Adipocyte (in vitro differentiated cells): ENCODE measurements around the gene IRAK1BP1.

Experiments used
- DNase-seq: peaks from one replicate; pipeline ENCODE4 v3.0.0-alpha.2; 2015; ENCODE audit warnings: low read depth
- H3K27me3 ChIP-seq: replicated peaks from 2 replicates; pipeline ENCODE4 v1.7.0; 2013; ENCODE audit warnings: mild to moderate bottlenecking, low read length, moderate library complexity; ENCODE audit not compliant: control insufficient read depth, insufficient read depth
- H3K36me3 ChIP-seq: 2 replicates; pipeline ENCODE4 v1.7.0; 2013; ENCODE audit warnings: low read length, mild to moderate bottlenecking, moderate library complexity; ENCODE audit not compliant: control insufficient read depth, insufficient read depth, severe bottlenecking
- H3K4me1 ChIP-seq: 2 replicates; pipeline ENCODE4 v1.7.0; 2013; ENCODE audit warnings: mild to moderate bottlenecking, low read length, moderate library complexity; ENCODE audit not compliant: control insufficient read depth, insufficient read depth
- H3K4me3 ChIP-seq: 2 replicates; pipeline ENCODE4 v1.7.0; 2013; ENCODE audit warnings: mild to moderate bottlenecking, low read length, moderate library complexity
- H3K9ac ChIP-seq: 2 replicates; pipeline ENCODE4 v1.7.0; 2013; ENCODE audit warnings: mild to moderate bottlenecking, low read length, moderate library complexity
- H3K9me3 ChIP-seq: 2 replicates; pipeline ENCODE4 v1.7.0; 2013; ENCODE audit warnings: mild to moderate bottlenecking, low read length, moderate library complexity; ENCODE audit not compliant: control insufficient read depth

The IRAK1BP1 gene, protein sequence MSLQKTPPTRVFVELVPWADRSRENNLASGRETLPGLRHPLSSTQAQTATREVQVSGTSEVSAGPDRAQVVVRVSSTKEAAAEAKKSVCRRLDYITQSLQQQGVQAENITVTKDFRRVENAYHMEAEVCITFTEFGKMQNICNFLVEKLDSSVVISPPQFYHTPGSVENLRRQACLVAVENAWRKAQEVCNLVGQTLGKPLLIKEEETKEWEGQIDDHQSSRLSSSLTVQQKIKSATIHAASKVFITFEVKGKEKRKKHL

DNA sequence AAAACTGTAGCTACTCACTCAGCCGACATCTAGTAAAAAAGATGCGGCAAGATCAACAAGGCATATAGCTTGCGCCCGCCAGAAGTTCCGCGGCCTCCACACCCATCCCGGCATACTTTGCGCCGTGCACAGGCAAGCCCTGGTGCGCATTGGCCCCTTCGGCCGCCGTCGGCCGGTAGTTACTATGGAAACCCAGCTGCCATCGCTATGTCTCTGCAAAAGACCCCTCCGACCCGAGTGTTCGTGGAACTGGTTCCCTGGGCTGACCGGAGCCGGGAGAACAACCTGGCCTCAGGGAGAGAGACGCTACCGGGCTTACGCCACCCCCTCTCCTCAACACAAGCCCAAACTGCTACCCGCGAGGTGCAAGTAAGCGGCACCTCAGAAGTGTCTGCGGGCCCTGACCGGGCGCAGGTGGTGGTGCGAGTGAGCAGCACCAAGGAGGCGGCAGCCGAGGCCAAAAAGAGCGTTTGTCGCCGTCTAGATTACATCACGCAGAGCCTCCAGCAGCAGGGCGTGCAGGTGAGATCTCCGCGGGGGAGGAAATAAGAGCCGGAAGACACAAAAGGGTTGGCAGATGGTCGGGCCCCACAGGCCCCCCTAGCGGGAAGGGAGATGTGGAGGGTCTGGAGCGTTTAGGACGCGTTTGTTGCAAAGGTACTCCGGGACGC, at the start of gene IRAK1BP1:
Gene IRAK1BP1, plus strand, starts transcription at position 182 of the 671 bp plus-strand sequence. Its CDS starts 26 bp downstream, at position 208.
- H3K27me3 ChIP-seq = no peaks in the 10 kb centered on the region
- H3K9ac ChIP-seq = peak within 1 kb of the TSS; percentile 84
- H3K4me3 ChIP-seq = peak within 1 kb of the TSS; percentile 98
- H3K4me1 ChIP-seq = peaks cover 7% of the 10 kb centered on the region
- no peaks in the 10 kb centered on the region for H3K36me3 ChIP-seq
- H3K9me3 ChIP-seq = no peaks in the 10 kb centered on the region
- peak; percentile 85 for DNase-seq

DNA sequence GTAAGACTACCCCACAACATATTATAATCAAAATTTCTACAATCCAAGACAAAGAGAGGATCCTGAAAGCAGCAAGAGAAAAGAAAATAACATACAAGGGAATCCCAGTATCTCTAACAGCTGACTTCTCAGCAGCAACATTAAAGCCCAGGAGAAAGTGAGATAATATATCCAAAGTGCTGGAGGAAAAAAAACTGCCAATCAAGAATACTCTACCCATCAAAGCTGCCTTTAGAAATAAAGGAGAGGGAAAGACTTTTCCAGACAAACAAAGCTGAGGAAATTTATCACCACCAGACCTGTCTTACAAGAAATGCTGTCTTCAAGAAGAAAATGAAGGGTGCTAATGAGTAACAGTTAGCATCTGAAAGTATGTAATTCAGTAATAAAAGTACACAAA, 43.3 kb upstream of the IRAK1BP1 start:
- Histone ChIP-seq H3K4me1 (no peaks in the 10 kb centered on the region), H3K9me3 (peaks cover 13% of the 10 kb centered on the region), H3K27me3 (no peaks in the 10 kb centered on the region), H3K9ac (no peak overlapping the region), H3K36me3 (no peaks in the 10 kb centered on the region), H3K4me3 (no peak overlapping the region)
- DNase-seq = no peak

DNA sequence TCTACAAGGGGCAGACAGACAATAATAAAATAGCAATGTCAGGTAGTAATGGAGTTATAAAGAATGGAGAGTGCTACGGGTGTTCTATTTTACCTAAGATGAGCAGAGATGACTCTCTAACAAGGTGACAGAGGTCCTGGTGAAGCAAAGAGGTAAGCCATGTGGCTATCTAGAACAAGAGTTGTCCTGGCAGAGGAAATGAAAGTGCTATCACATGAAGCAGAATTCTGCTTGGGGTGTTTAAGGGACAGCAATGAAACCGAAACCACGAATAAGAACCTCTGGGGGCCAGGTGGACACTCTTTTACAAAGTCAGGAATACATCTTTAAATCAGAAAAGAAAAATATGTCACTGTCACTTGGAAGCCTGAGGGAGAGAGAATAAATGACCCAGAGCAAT, 37.9 kb upstream of the IRAK1BP1 start:
- no peak for DNase-seq
- H3K9me3 ChIP-seq = no peaks in the 10 kb centered on the region
- peaks cover 6% of the 10 kb centered on the region for H3K4me1 ChIP-seq
- no peaks in the 10 kb centered on the region for H3K27me3 ChIP-seq
- H3K4me3 ChIP-seq = no peak overlapping the region
- no peak overlapping the region for H3K9ac ChIP-seq
- H3K36me3 ChIP-seq = no peaks in the 10 kb centered on the region

DNA sequence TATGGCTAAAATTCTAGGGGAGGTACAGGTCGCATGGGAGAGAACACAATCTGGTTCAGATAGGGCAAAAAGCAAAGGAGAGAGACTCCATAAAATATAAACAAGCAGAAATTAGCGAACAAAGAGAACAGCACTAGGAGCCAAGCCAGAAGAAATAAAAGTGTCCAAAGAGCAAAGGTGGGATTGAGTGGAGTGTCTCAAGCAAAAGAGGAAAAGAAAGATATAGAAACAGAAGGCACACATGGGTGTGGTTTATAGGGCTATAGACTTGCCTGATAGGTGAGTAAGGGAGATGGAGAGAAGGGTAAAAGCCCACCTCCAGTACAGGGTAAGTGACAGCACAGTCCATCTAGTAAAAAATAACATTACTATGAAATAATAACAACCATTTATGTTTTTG, 36.5 kb upstream of the IRAK1BP1 start:
- no peaks in the 10 kb centered on the region for H3K9me3 ChIP-seq
- DNase-seq = no peak

DNA sequence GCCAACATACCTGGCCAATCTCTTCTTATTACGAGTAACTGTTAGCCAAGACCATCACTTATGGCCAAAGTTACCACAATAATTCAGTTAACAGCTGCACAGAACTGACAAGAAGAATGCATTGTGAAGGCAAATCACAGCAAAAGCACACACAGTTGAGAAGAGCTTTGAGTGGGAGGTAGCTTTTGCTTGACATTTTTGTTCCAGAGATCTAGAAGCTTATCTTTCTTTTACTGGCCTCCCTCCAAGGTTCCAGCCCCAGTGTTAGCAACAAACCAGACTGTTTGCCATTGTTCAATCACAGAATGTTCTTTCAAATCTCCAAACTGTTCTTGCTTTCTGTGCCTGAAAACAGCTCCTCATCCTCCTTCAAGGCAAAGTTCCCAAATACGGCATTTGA, 35.9 kb upstream of the IRAK1BP1 start:
- Histone ChIP-seq H3K36me3 (no peaks in the 10 kb centered on the region), H3K27me3 (no peaks in the 10 kb centered on the region), H3K9me3 (no peaks in the 10 kb centered on the region), H3K4me3 (no peak overlapping the region), H3K4me1 (peaks cover 6% of the 10 kb centered on the region), H3K9ac (no peak overlapping the region)
- peak; percentile 24 for DNase-seq

More for the DNA sequence above, 36.5 kb upstream of the IRAK1BP1 start:
- Histone ChIP-seq H3K36me3 (no peaks in the 10 kb centered on the region), H3K4me3 (no peak overlapping the region), H3K9ac (no peak overlapping the region), H3K4me1 (peaks cover 6% of the 10 kb centered on the region), H3K27me3 (no peaks in the 10 kb centered on the region)

DNA sequence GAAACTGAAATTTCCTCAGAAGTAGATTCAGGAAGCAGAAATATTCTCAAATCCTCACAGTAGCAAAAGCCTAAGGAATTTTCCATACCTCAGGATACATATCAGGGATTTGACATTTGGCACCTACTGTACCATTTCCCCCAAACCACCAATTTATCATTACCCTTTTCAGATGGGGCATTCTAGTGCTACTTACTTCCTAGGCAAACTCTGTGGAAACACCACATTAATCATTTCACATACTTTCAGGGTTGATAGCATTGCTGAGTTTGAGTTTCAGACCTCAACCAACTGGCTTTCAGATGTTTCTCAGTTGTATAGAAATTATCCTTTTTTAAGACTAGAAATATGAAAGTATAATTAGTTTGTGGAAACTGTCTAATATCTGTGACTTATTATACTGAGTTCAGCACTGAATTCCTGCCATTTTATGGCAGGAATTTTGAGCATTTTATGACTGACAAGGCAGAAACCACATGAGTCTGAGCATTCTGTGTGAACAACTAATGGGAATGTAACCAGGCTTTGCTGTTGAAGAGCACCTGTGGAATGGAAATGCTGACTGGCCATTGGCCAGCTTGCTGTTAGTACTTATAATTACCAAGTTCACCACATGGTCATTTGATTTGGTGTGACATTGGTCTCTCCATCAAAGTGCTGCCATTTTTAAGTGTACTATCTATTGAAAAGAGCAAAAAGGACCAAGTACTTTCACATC, 35.1 kb upstream of the IRAK1BP1 start:
- H3K36me3 ChIP-seq = no peaks in the 10 kb centered on the region
- DNase-seq = no peak
- H3K9ac ChIP-seq = no peak overlapping the region
- H3K4me3 ChIP-seq = no peak overlapping the region
- no peaks in the 10 kb centered on the region for H3K9me3 ChIP-seq
- H3K27me3 ChIP-seq = no peaks in the 10 kb centered on the region
- H3K4me1 ChIP-seq = peaks cover 6% of the 10 kb centered on the region

GRCh38 chr6:78835817-78836216, 31.5 kb upstream of the IRAK1BP1 start:
- no peaks in the 10 kb centered on the region for H3K9me3 ChIP-seq
- no peak overlapping the region for H3K9ac ChIP-seq
- H3K4me1 ChIP-seq = peaks cover 6% of the 10 kb centered on the region
- no peaks in the 10 kb centered on the region for H3K27me3 ChIP-seq
- H3K36me3 ChIP-seq = no peaks in the 10 kb centered on the region
- H3K4me3 ChIP-seq = no peak overlapping the region
- DNase-seq = peak; percentile 31

DNA sequence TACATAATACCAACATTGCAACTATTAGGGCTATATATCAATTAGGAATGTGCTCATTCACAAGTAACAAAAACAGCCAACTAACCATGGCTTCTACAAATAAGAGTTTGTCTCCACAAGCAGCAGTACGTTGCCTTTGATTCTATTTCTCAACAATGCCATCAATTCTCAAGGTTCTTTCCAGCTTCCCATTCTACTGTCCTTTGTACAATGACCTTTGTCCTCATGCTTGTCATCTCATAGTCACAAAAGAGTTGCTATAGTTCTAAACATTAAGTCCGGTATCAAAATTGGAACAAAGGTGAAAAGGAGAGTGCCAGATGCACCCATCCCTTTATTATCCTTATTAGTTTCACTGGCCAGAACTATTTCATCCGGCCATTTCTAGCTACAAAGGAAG, 30.8 kb upstream of the IRAK1BP1 start:
- Histone ChIP-seq H3K9me3 (no peaks in the 10 kb centered on the region), H3K36me3 (no peaks in the 10 kb centered on the region), H3K4me3 (no peak overlapping the region), H3K27me3 (no peaks in the 10 kb centered on the region), H3K4me1 (peaks cover 5% of the 10 kb centered on the region), H3K9ac (no peak overlapping the region)
- no peak for DNase-seq

DNA sequence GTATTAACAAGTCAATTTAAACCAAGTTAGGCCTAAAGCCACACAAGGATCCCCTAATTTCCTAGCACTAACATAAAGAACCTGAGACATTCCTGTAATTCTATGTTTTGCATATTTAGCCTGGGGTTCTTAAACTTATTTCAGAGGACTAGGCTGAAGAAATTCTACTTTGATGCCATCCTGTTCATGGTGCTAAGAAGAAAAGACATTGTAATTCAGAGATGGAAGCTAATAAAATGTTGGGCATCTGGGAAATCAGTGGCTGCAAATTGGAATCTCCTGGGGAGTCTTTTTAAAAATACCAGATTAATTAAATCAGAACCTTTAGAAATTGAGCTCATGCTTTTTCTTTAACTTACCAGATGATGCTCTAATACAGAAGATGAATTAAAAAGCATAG, 26.2 kb upstream of the IRAK1BP1 start:
- H3K4me1 ChIP-seq = no peaks in the 10 kb centered on the region
- no peak overlapping the region for H3K9ac ChIP-seq
- H3K4me3 ChIP-seq = no peak overlapping the region
- no peaks in the 10 kb centered on the region for H3K9me3 ChIP-seq
- H3K27me3 ChIP-seq = no peaks in the 10 kb centered on the region
- no peak for DNase-seq
- H3K36me3 ChIP-seq = no peaks in the 10 kb centered on the region

GRCh38 chr6:78842953-78843352, 24.4 kb upstream of the IRAK1BP1 start:
- no peak overlapping the region for H3K4me3 ChIP-seq
- H3K4me1 ChIP-seq = no peaks in the 10 kb centered on the region
- no peaks in the 10 kb centered on the region for H3K27me3 ChIP-seq
- H3K9ac ChIP-seq = no peak overlapping the region
- no peaks in the 10 kb centered on the region for H3K36me3 ChIP-seq
- no peak for DNase-seq
- H3K9me3 ChIP-seq = no peaks in the 10 kb centered on the region

- H3K4me1 ChIP-seq = no peaks in the 10 kb centered on the region
- H3K27me3 ChIP-seq = no peaks in the 10 kb centered on the region
- H3K9ac ChIP-seq = no peak overlapping the region
- DNase-seq = no peak
- H3K9me3 ChIP-seq = no peaks in the 10 kb centered on the region
- H3K4me3 ChIP-seq = no peak overlapping the region
- H3K36me3 ChIP-seq = no peaks in the 10 kb centered on the region
Measured at GRCh38 chr6:78844899-78845298, 22.5 kb upstream of the IRAK1BP1 start.
